ENCODE measurements around the gene GOLGA8A.
"Not testable (repeated sequence)": the region's sequence is repeated elsewhere in the genome, so short reads cannot be mapped to it uniquely, and the experiment has no call there.

GOLGA8A gene

GRCh38 chr15:34420953-34421352, 16.7 kb downstream of the GOLGA8A start:
- not testable (repeated sequence) for H3K36me3 ChIP-seq (ENCODE audit: control insufficient read depth, insufficient read depth, low read length); H3K27me3 ChIP-seq (replicated peaks; ENCODE audit: control insufficient read depth, insufficient read depth, low read length); DNase-seq (ENCODE audit: extremely low read depth, insufficient read length); H3K4me3 ChIP-seq (replicated peaks; ENCODE audit: low read depth, low read length)

- DNase-seq (ENCODE audit: extremely low read depth, insufficient read length); H3K36me3 ChIP-seq (ENCODE audit: control insufficient read depth, insufficient read depth, low read length); H3K27me3 ChIP-seq (replicated peaks; ENCODE audit: control insufficient read depth, insufficient read depth, low read length); H3K4me3 ChIP-seq (replicated peaks; ENCODE audit: low read depth, low read length): not testable (repeated sequence)
Measured at GRCh38 chr15:34418435-34418834, 19.2 kb downstream of the GOLGA8A start.

- H3K4me3 ChIP-seq (replicated peaks; ENCODE audit: low read depth, low read length); H3K36me3 ChIP-seq (ENCODE audit: control insufficient read depth, insufficient read depth, low read length); DNase-seq (ENCODE audit: extremely low read depth, insufficient read length); H3K27me3 ChIP-seq (replicated peaks; ENCODE audit: control insufficient read depth, insufficient read depth, low read length): not testable (repeated sequence)
Measured at GRCh38 chr15:34409511-34409910, 28.1 kb downstream of the GOLGA8A start.

GRCh38 chr15:34408973-34409372, 28.6 kb downstream of the GOLGA8A start:
- H3K4me3 ChIP-seq (replicated peaks; ENCODE audit: low read depth, low read length); DNase-seq (ENCODE audit: extremely low read depth, insufficient read length); H3K27me3 ChIP-seq (replicated peaks; ENCODE audit: control insufficient read depth, insufficient read depth, low read length); H3K36me3 ChIP-seq (ENCODE audit: control insufficient read depth, insufficient read depth, low read length): not testable (repeated sequence)

- H3K4me3 ChIP-seq (replicated peaks; ENCODE audit: low read depth, low read length); H3K27me3 ChIP-seq (replicated peaks; ENCODE audit: control insufficient read depth, insufficient read depth, low read length); H3K36me3 ChIP-seq (ENCODE audit: control insufficient read depth, insufficient read depth, low read length); DNase-seq (ENCODE audit: extremely low read depth, insufficient read length): not testable (repeated sequence)
Measured at GRCh38 chr15:34403899-34404298, 33.7 kb downstream of the GOLGA8A start.

GRCh38 chr15:34403160-34403598, 34.4 kb downstream of the GOLGA8A start:
- not testable (repeated sequence) for DNase-seq (ENCODE audit: extremely low read depth, insufficient read length); H3K4me3 ChIP-seq (replicated peaks; ENCODE audit: low read depth, low read length); H3K27me3 ChIP-seq (replicated peaks; ENCODE audit: control insufficient read depth, insufficient read depth, low read length)

GRCh38 chr15:34397637-34398259, 39.9 kb downstream of the GOLGA8A start:
- H3K27me3 ChIP-seq (replicated peaks; ENCODE audit: control insufficient read depth, insufficient read depth, low read length); DNase-seq (ENCODE audit: extremely low read depth, insufficient read length); H3K36me3 ChIP-seq (ENCODE audit: control insufficient read depth, insufficient read depth, low read length); H3K4me3 ChIP-seq (replicated peaks; ENCODE audit: low read depth, low read length): not testable (repeated sequence)

More at GRCh38 chr15:34403160-34403598, 34.4 kb downstream of the GOLGA8A start:
- not testable (repeated sequence) for H3K36me3 ChIP-seq (ENCODE audit: control insufficient read depth, insufficient read depth, low read length)

GRCh38 chr15:34392981-34393380, 44.6 kb downstream of the GOLGA8A start:
- H3K27me3 ChIP-seq (replicated peaks; ENCODE audit: control insufficient read depth, insufficient read depth, low read length); H3K4me3 ChIP-seq (replicated peaks; ENCODE audit: low read depth, low read length); DNase-seq (ENCODE audit: extremely low read depth, insufficient read length); H3K36me3 ChIP-seq (ENCODE audit: control insufficient read depth, insufficient read depth, low read length): not testable (repeated sequence)

- not testable (repeated sequence) for H3K36me3 ChIP-seq (ENCODE audit: control insufficient read depth, insufficient read depth, low read length); DNase-seq (ENCODE audit: extremely low read depth, insufficient read length); H3K4me3 ChIP-seq (replicated peaks; ENCODE audit: low read depth, low read length); H3K27me3 ChIP-seq (replicated peaks; ENCODE audit: control insufficient read depth, insufficient read depth, low read length)
Measured at GRCh38 chr15:34389594-34390086, 48.0 kb downstream of the GOLGA8A start.
